ENCODE results near the gene GNG7. TPM values are rescaled to one million over a fixed set of nuclear protein-coding genes. Genes with fewer than 3 reads are reported as not detected.

Gene GNG7
- total RNA-seq, 1 experiment from 2014 or later = 9.6 TPM

- TF ChIP-seq ZNF396 (CRISPR knock-in tag; IDR thresholded peaks at IDR 0.05; ENCODE audit: borderline replicate concordance) (no peak; the same call in 1 of the 2 replicates), ATF6 (CRISPR knock-in tag; IDR thresholded peaks at IDR 0.05) (no peak), ELF4 (CRISPR knock-in tag; IDR thresholded peaks at IDR 0.05; ENCODE audit: low read depth) (no peak), OVOL2 (CRISPR knock-in tag; IDR thresholded peaks at IDR 0.05; ENCODE audit: borderline replicate concordance) (no peak), ZMAT4 (CRISPR knock-in tag; IDR thresholded peaks at IDR 0.05) (no peak), IRF2 (CRISPR knock-in tag; IDR thresholded peaks at IDR 0.05; ENCODE audit: borderline replicate concordance, low read depth) (no peak), MYBL2 (CRISPR knock-in tag; IDR thresholded peaks at IDR 0.05) (peak; percentile 100), AFF4 (CRISPR knock-in tag; IDR thresholded peaks at IDR 0.05; ENCODE audit: borderline replicate concordance) (0 out of 2 replicates have a peak, but pooled peaks have one; percentile 41), JAZF1 (CRISPR knock-in tag; IDR thresholded peaks at IDR 0.05) (no peak), USF2 (CRISPR knock-in tag; IDR thresholded peaks at IDR 0.05) (peak; percentile 26; the same call in 1 of the 2 replicates), ZSCAN18 (CRISPR knock-in tag; IDR thresholded peaks at IDR 0.05) (no peak), NFATC4 (CRISPR knock-in tag; IDR thresholded peaks at IDR 0.05) (no peak), FOXP4 (CRISPR knock-in tag; IDR thresholded peaks at IDR 0.05) (no peak), CREB1 (CRISPR knock-in tag; IDR thresholded peaks at IDR 0.05) (0 out of 2 replicates have a peak, but pooled peaks have one; percentile 24), TEAD4 (CRISPR knock-in tag; IDR thresholded peaks at IDR 0.05) (peak; percentile 99), GTF2I (CRISPR knock-in tag; conservative IDR thresholded peaks at IDR 0.05) (no peak), AR (CRISPR knock-in tag; IDR thresholded peaks at IDR 0.05) (no peak), TEAD1 (CRISPR knock-in tag; IDR thresholded peaks at IDR 0.05) (peak; percentile 100), NR2C2 (CRISPR knock-in tag; IDR thresholded peaks at IDR 0.05) (0 out of 2 replicates have a peak, but pooled peaks have one; percentile 13), ARID4B (CRISPR knock-in tag; IDR thresholded peaks at IDR 0.05; ENCODE audit: borderline replicate concordance) (no peak)
These were observed 239.7 kb downstream of the GNG7 start (continued) for GRCh38 chr19:2462635-2463421.

All from WTC11 (cell line).